ENCODE measurements around the gene KDM1A. TPM values are rescaled to one million over a fixed set of nuclear protein-coding genes. Genes with fewer than 3 reads are reported as not detected.
"Not testable (repeated sequence)": the region's sequence is repeated elsewhere in the genome, so short reads cannot be mapped to it uniquely, and the experiment has no call there.

Gene KDM1A
- total RNA-seq, 2 donors from 2014 or later, result 36.6 to 63.6 TPM

GRCh38 chr1:22978299-22978698 lies 41.0 kb upstream of the KDM1A start:
- intact Hi-C loops (cut with DNase I), result loop anchor here (10.0 kb wide), 1 partner anchor 207 kb away; no protein-coding TSS in a partner anchor
- no peaks in the 10 kb centered on the region for H3K9me3 ChIP-seq
- no peaks in the 10 kb centered on the region for H3K27me3 ChIP-seq
- H3K4me3 ChIP-seq, result no peak overlapping the region
- H3K4me1 ChIP-seq, result no peaks in the 10 kb centered on the region
- TF ChIP-seq POLR2A (IDR thresholded peaks at IDR 0.05) (no peak), CTCF (IDR thresholded peaks at IDR 0.05) (no peak)
- 82 to 88% methylated on average over 3 of the region's 3 CpGs for WGBS, 2 donors
- ATAC-seq, result no peak
- no peak for DNase-seq
- no peak overlapping the region for H3K27ac ChIP-seq
- no peaks in the 10 kb centered on the region for H3K36me3 ChIP-seq (replicated peaks in 1 of 2; ENCODE audit: insufficient read depth in 1 of 2, low read depth in 2 of 2)

GRCh38 chr1:22980471-22980790 lies 38.8 kb upstream of the KDM1A start:
- H3K36me3 ChIP-seq (replicated peaks in 1 of 2; ENCODE audit: insufficient read depth in 1 of 2, low read depth in 2 of 2); H3K27me3 ChIP-seq; H3K27ac ChIP-seq; H3K9me3 ChIP-seq; H3K4me3 ChIP-seq; DNase-seq; intact Hi-C loops (cut with DNase I); H3K4me1 ChIP-seq; ATAC-seq: not testable (repeated sequence)
- 40 to 66% methylated on average over 1 to 3 of the region's 3 CpGs for WGBS, 2 donors

GRCh38 chr1:22983944-22984343 lies 35.3 kb upstream of the KDM1A start:
- TF ChIP-seq CTCF (IDR thresholded peaks at IDR 0.05) (no peak), POLR2A (IDR thresholded peaks at IDR 0.05) (no peak)
- Histone ChIP-seq H3K27me3 (no peaks in the 10 kb centered on the region), H3K9me3 (no peaks in the 10 kb centered on the region), H3K4me3 (no peak overlapping the region), H3K4me1 (no peaks in the 10 kb centered on the region), H3K27ac (no peak overlapping the region), H3K36me3 (replicated peaks in 1 of 2; ENCODE audit: insufficient read depth in 1 of 2, low read depth in 2 of 2) (no peaks in the 10 kb centered on the region)
- ATAC-seq, result no peak
- intact Hi-C loops (cut with DNase I), result no loop called here
- WGBS, 2 donors, result 63 to 67% methylated on average over 4 of the region's 4 CpGs
- DNase-seq, result no peak

GRCh38 chr1:22992384-22992783 lies 26.9 kb upstream of the KDM1A start:
- H3K36me3 ChIP-seq (replicated peaks in 1 of 2; ENCODE audit: insufficient read depth in 1 of 2, low read depth in 2 of 2); H3K4me3 ChIP-seq; H3K27ac ChIP-seq; ATAC-seq; DNase-seq; H3K4me1 ChIP-seq; H3K27me3 ChIP-seq; intact Hi-C loops (cut with DNase I); H3K9me3 ChIP-seq: not testable (repeated sequence)
- 73 to 94% methylated on average over 3 of the region's 3 CpGs for WGBS, 2 donors

- 82 to 83% methylated on average over 6 of the region's 6 CpGs for WGBS, 2 donors
- H3K27me3 ChIP-seq; H3K27ac ChIP-seq; intact Hi-C loops (cut with DNase I); DNase-seq; H3K4me3 ChIP-seq; H3K4me1 ChIP-seq; H3K36me3 ChIP-seq (replicated peaks in 1 of 2; ENCODE audit: insufficient read depth in 1 of 2, low read depth in 2 of 2); H3K9me3 ChIP-seq; ATAC-seq: not testable (repeated sequence)
Measured at GRCh38 chr1:22993220-22993795, 26.0 kb upstream of the KDM1A start.

- ATAC-seq (no peak), DNase-seq (no peak)
- intact Hi-C loops (cut with DNase I), result no loop called here
- Histone ChIP-seq H3K4me3 (no peak overlapping the region), H3K36me3 (replicated peaks in 1 of 2; ENCODE audit: insufficient read depth in 1 of 2, low read depth in 2 of 2) (no peaks in the 10 kb centered on the region), H3K27ac (no peak overlapping the region), H3K4me1 (no peaks in the 10 kb centered on the region), H3K9me3 (peaks cover 0 to 7% (median 0%) of the 10 kb centered on the region in 3 donors), H3K27me3 (no peaks in the 10 kb centered on the region)
- no peak for TF ChIP-seq CTCF (IDR thresholded peaks at IDR 0.05)
- TF ChIP-seq POLR2A (IDR thresholded peaks at IDR 0.05), result no peak
Measured at GRCh38 chr1:22995774-22996173, 23.5 kb upstream of the KDM1A start.

- H3K9me3 ChIP-seq; DNase-seq; intact Hi-C loops (cut with DNase I); H3K27me3 ChIP-seq; H3K4me1 ChIP-seq; H3K36me3 ChIP-seq (replicated peaks in 1 of 2; ENCODE audit: insufficient read depth in 1 of 2, low read depth in 2 of 2); H3K27ac ChIP-seq; H3K4me3 ChIP-seq; ATAC-seq: not testable (repeated sequence)
- 71 to 85% methylated on average over 5 of the region's 5 CpGs for WGBS, 2 donors
Measured at GRCh38 chr1:22997528-22997927, 21.7 kb upstream of the KDM1A start.

GRCh38 chr1:23000133-23000532 lies 19.1 kb upstream of the KDM1A start:
- DNase-seq; H3K36me3 ChIP-seq (replicated peaks in 1 of 2; ENCODE audit: insufficient read depth in 1 of 2, low read depth in 2 of 2); ATAC-seq; H3K9me3 ChIP-seq; H3K27me3 ChIP-seq; H3K4me3 ChIP-seq; intact Hi-C loops (cut with DNase I); H3K4me1 ChIP-seq; H3K27ac ChIP-seq: not testable (repeated sequence)
- 87 to 90% methylated on average over 3 of the region's 3 CpGs for WGBS, 2 donors

GRCh38 chr1:23002218-23002617 lies 17.1 kb upstream of the KDM1A start:
- H3K36me3 ChIP-seq (replicated peaks in 1 of 2; ENCODE audit: insufficient read depth in 1 of 2, low read depth in 2 of 2); DNase-seq; H3K4me1 ChIP-seq; H3K9me3 ChIP-seq; H3K4me3 ChIP-seq; ATAC-seq; H3K27me3 ChIP-seq; intact Hi-C loops (cut with DNase I); H3K27ac ChIP-seq: not testable (repeated sequence)
- WGBS, 2 donors, result 81 to 83% methylated on average over 4 to 7 of the region's 7 CpGs
